ENCODE results near the gene NRG3. TPM values are rescaled to one million over a fixed set of nuclear protein-coding genes. Genes with fewer than 3 reads are reported as not detected.

The NRG3 gene
- total and polyA plus RNA-seq, 3 donors from 2014 or later, result 2.7 to 3.9 (median 2.7) TPM

GRCh38 chr10:82736305-82736704 lies 861.3 kb downstream of the NRG3 start:
- intact Hi-C loops (cut with DNase I; ENCODE audit: low total_unique reads), result no loop called here
- no peaks in the 10 kb centered on the region for H3K4me1 ChIP-seq
- no peaks in the 10 kb centered on the region for H3K9me3 ChIP-seq
- no peak for DNase-seq
- no peaks in the 10 kb centered on the region for H3K36me3 ChIP-seq (ENCODE audit: low read depth, missing control alignments)
- H3K27ac ChIP-seq, result no peak overlapping the region
- H3K4me3 ChIP-seq, result no peak overlapping the region
- H3K27me3 ChIP-seq, result no peaks in the 10 kb centered on the region
- 0 to 52% methylated on average over 1 of the region's 1 CpG for WGBS, 2 donors
- TF ChIP-seq, protein P1, sequence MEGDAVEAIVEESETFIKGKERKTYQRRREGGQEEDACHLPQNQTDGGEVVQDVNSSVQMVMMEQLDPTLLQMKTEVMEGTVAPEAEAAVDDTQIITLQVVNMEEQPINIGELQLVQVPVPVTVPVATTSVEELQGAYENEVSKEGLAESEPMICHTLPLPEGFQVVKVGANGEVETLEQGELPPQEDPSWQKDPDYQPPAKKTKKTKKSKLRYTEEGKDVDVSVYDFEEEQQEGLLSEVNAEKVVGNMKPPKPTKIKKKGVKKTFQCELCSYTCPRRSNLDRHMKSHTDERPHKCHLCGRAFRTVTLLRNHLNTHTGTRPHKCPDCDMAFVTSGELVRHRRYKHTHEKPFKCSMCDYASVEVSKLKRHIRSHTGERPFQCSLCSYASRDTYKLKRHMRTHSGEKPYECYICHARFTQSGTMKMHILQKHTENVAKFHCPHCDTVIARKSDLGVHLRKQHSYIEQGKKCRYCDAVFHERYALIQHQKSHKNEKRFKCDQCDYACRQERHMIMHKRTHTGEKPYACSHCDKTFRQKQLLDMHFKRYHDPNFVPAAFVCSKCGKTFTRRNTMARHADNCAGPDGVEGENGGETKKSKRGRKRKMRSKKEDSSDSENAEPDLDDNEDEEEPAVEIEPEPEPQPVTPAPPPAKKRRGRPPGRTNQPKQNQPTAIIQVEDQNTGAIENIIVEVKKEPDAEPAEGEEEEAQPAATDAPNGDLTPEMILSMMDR (IDR thresholded peaks at IDR 0.05), result no peak
- TF ChIP-seq POLR2A (IDR thresholded peaks at IDR 0.05), result no peak

- Histone ChIP-seq H3K27ac (no peak overlapping the region), H3K4me1 (no peaks in the 10 kb centered on the region), H3K27me3 (no peaks in the 10 kb centered on the region), H3K4me3 (no peak overlapping the region), H3K36me3 (ENCODE audit: low read depth, missing control alignments) (no peaks in the 10 kb centered on the region), H3K9me3 (no peaks in the 10 kb centered on the region)
- intact Hi-C loops (cut with DNase I; ENCODE audit: low total_unique reads), result no loop called here
- no peak for DNase-seq
- WGBS, 2 donors, result 61 to 78% methylated on average over 11 of the region's 11 CpGs
- no peak for TF ChIP-seq POLR2A (IDR thresholded peaks at IDR 0.05)
- TF ChIP-seq, protein P1 (IDR thresholded peaks at IDR 0.05), result no peak
Measured at GRCh38 chr10:82737549-82737948, 862.6 kb downstream of the NRG3 start.

- WGBS, 2 donors, result 59 to 71% methylated on average over 8 of the region's 8 CpGs
- no peak for TF ChIP-seq POLR2A (IDR thresholded peaks at IDR 0.05)
- TF ChIP-seq, protein P1 (IDR thresholded peaks at IDR 0.05), result no peak
- no peak for DNase-seq
Measured at GRCh38 chr10:82738592-82738991, 863.6 kb downstream of the NRG3 start.

DNA sequence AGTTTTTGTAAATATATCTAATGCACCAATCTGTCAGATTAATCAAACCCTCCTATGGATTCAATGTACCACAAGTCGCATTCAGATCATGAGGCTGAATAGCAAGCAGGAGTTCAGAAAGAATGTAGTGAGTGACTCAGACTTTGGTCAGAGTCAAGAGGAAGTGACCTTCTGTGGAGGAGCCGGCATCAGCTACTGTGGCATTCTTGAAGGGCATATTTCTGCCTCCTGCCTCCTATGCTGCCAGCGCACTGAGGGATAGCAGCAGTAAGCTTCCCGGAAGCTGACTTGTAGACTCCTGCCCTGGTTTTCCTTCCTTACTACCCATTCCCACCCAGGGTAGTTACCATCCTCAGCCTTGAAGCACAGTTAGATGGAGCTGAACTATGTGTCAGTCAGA lies 867.5 kb downstream of the NRG3 start:
- no peak overlapping the region for H3K27ac ChIP-seq
- no peaks in the 10 kb centered on the region for H3K4me1 ChIP-seq
- TF ChIP-seq, protein P1 (IDR thresholded peaks at IDR 0.05), result no peak
- TF ChIP-seq POLR2A (IDR thresholded peaks at IDR 0.05), result no peak
- no peak overlapping the region for H3K4me3 ChIP-seq
- 67 to 69% methylated on average over 4 of the region's 4 CpGs for WGBS, 2 donors
- H3K9me3 ChIP-seq, result no peaks in the 10 kb centered on the region
- no peaks in the 10 kb centered on the region for H3K27me3 ChIP-seq
- no peak for DNase-seq
- no peaks in the 10 kb centered on the region for H3K36me3 ChIP-seq (ENCODE audit: low read depth, missing control alignments)
- intact Hi-C loops (cut with DNase I; ENCODE audit: low total_unique reads), result no loop called here

More at GRCh38 chr10:82738592-82738991, 863.6 kb downstream of the NRG3 start:
- Histone ChIP-seq H3K4me3 (no peak overlapping the region), H3K9me3 (no peaks in the 10 kb centered on the region), H3K27ac (no peak overlapping the region), H3K36me3 (ENCODE audit: low read depth, missing control alignments) (no peaks in the 10 kb centered on the region), H3K4me1 (no peaks in the 10 kb centered on the region), H3K27me3 (no peaks in the 10 kb centered on the region)
- intact Hi-C loops (cut with DNase I; ENCODE audit: low total_unique reads), result no loop called here

GRCh38 chr10:82742898-82743297 lies 867.9 kb downstream of the NRG3 start:
- H3K4me3 ChIP-seq, result no peak overlapping the region
- no peaks in the 10 kb centered on the region for H3K36me3 ChIP-seq (ENCODE audit: low read depth, missing control alignments)
- H3K27me3 ChIP-seq, result no peaks in the 10 kb centered on the region
- no peaks in the 10 kb centered on the region for H3K4me1 ChIP-seq
- no peaks in the 10 kb centered on the region for H3K9me3 ChIP-seq
- no peak overlapping the region for H3K27ac ChIP-seq
- intact Hi-C loops (cut with DNase I; ENCODE audit: low total_unique reads), result no loop called here
- DNase-seq, result no peak
- 86 to 89% methylated on average over 7 of the region's 7 CpGs for WGBS, 2 donors
- no peak for TF ChIP-seq POLR2A (IDR thresholded peaks at IDR 0.05)
- TF ChIP-seq, protein P1 (IDR thresholded peaks at IDR 0.05), result no peak

Data from testis (tissue), 3 donors.